B cell (primary cell): Measurements from ENCODE around the gene CYREN.

ENCODE experiments used
- EZH2 ChIP-seq: IDR thresholded peaks from 2 replicates; pipeline ENCODE4 v1.6.1; 2012; ENCODE audit warnings: borderline replicate concordance, low read depth, mild to moderate bottlenecking, moderate library complexity, low read length; ENCODE audit not compliant: insufficient read depth, poor library complexity, severe bottlenecking
- TF ChIP-seq, protein P1 (sequence below): fragments of 200-600 bp; IDR thresholded peaks from one replicate; pipeline ENCODE4 v1.8.0; 2022; ENCODE audit warnings: antibody characterized with exemption, mild to moderate bottlenecking

DNA sequence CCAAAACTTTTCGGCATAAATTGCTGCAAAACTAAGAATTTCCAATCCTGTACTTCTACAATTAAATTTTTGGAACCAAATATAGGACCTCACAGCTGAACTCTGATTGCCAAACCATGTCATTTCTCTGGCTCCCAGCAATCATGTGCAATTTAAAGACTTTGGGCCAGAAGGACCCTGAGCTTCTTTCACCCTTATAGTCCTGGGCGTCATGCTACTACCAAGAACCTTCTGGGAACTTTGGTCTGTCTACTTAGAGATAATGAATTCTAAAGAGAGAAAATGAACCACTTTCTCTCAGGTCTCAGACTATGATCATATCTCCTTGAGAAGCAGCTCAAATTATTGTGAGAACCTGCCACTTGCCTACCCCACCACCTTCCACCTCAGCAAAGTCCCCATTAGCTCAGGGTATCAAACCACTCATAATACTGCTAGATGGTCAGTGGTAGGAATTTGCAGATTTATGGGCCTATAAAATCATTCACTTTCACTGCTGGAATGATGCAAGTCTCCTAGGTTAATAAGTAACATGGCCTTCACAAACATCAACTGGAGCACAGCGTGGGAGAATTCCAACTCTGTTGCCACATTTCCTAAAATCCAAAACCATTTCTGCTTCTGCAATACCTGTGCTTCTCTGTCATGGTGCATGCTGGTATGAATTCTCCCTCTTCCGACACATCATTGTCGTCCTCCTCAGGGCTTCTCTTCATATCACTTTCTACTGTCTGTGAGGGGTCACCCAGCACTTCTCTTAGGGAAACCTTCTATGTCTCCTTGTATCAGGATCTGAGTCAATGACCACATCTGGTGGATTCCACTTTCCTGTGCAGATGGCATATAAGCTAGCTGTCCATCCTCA lies 47.4 kb upstream of the CYREN start:
- TF ChIP-seq, protein P1, sequence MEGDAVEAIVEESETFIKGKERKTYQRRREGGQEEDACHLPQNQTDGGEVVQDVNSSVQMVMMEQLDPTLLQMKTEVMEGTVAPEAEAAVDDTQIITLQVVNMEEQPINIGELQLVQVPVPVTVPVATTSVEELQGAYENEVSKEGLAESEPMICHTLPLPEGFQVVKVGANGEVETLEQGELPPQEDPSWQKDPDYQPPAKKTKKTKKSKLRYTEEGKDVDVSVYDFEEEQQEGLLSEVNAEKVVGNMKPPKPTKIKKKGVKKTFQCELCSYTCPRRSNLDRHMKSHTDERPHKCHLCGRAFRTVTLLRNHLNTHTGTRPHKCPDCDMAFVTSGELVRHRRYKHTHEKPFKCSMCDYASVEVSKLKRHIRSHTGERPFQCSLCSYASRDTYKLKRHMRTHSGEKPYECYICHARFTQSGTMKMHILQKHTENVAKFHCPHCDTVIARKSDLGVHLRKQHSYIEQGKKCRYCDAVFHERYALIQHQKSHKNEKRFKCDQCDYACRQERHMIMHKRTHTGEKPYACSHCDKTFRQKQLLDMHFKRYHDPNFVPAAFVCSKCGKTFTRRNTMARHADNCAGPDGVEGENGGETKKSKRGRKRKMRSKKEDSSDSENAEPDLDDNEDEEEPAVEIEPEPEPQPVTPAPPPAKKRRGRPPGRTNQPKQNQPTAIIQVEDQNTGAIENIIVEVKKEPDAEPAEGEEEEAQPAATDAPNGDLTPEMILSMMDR = no peak
- no peak for TF ChIP-seq EZH2
